A549 (cell line): Measurements from ENCODE around the gene KCNQ1.

Source experiments
- EP300 ChIP-seq, 2 experiments: fragments of >200 bp; sonication (Bioruptor Twin); formaldehyde crosslinking; IDR thresholded peaks; 2 replicates in 1 of 2; 3 replicates in 1 of 2; pipeline ENCODE4 v1.6.1; 2016 to 2017
- FOSL2 ChIP-seq, 2 experiments: fragments of 450-650 bp in 1 of 2; fragments of >200 bp in 1 of 2; sonication (Bioruptor Twin) in 1 of 2; formaldehyde crosslinking; IDR thresholded peaks; 2 replicates each; pipeline versions ENCODE4 v1.5.0 to v1.6.1; 2016 to 2020; ENCODE audit warnings: mild to moderate bottlenecking in 1 of 2, moderate library complexity in 1 of 2
- RAD21 ChIP-seq, 2 experiments: fragments of >200 bp in 1 of 2; sonication (Bioruptor Twin) in 1 of 2; formaldehyde crosslinking in 1 of 2; IDR thresholded peaks in 1 of 2; conservative IDR thresholded peaks in 1 of 2; 2 replicates in 1 of 2; 3 replicates in 1 of 2; pipeline ENCODE4 v1.6.1; 2012 to 2018; ENCODE audit warnings: inconsistent platforms in 1 of 2
- SMC3 ChIP-seq: fragments of >200 bp; sonication (Bioruptor Twin); formaldehyde crosslinking; IDR thresholded peaks from 3 replicates; pipeline ENCODE4 v1.6.1; 2018; ENCODE audit warnings: inconsistent platforms
- TF ChIP-seq, protein P1 (sequence below): fragments of >200 bp; sonication (Bioruptor Twin); formaldehyde crosslinking; IDR thresholded peaks from 3 replicates; pipeline ENCODE4 v1.5.1; 2016
- TF ChIP-seq, protein P2 (sequence below): fragments of 450-650 bp; IDR thresholded peaks from 2 replicates; pipeline ENCODE4 v1.6.1; 2014; ENCODE audit warnings: antibody characterized with exemption
- TF ChIP-seq, protein P3 (sequence below): IDR thresholded peaks from 2 replicates; pipeline ENCODE4 v1.6.1; 2012

DNA sequence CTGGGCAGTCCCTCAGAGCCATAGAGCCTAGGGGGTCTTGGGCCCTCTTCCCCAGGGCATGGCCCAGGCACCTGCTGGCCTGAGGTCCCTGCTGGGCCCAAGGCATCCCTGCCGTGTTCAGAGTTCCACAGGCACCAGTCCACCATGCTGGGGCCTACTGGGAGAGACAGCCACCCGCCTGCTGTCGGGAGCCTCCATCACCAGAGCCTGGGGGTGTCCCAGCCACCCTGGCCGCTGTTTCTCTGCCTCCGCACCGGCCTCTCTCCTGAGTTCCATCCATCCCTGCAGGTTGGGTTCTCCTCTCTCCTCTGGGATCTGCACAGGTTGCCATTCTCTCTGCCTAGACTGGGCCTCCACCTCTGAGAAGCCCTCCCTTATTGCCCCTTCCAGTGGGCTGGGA lies 68.6 kb downstream of the KCNQ1 start:
- TF ChIP-seq, protein P1, sequence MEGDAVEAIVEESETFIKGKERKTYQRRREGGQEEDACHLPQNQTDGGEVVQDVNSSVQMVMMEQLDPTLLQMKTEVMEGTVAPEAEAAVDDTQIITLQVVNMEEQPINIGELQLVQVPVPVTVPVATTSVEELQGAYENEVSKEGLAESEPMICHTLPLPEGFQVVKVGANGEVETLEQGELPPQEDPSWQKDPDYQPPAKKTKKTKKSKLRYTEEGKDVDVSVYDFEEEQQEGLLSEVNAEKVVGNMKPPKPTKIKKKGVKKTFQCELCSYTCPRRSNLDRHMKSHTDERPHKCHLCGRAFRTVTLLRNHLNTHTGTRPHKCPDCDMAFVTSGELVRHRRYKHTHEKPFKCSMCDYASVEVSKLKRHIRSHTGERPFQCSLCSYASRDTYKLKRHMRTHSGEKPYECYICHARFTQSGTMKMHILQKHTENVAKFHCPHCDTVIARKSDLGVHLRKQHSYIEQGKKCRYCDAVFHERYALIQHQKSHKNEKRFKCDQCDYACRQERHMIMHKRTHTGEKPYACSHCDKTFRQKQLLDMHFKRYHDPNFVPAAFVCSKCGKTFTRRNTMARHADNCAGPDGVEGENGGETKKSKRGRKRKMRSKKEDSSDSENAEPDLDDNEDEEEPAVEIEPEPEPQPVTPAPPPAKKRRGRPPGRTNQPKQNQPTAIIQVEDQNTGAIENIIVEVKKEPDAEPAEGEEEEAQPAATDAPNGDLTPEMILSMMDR: no peak
- TF ChIP-seq FOSL2 (IDR thresholded peaks at IDR 0.05): no peak
- no peak for TF ChIP-seq FOSL2 (CRISPR knock-in tag; IDR thresholded peaks at IDR 0.05)
- TF ChIP-seq EP300 (IDR thresholded peaks at IDR 0.05): no peak
- no peak for TF ChIP-seq SMC3
- TF ChIP-seq, protein P2, sequence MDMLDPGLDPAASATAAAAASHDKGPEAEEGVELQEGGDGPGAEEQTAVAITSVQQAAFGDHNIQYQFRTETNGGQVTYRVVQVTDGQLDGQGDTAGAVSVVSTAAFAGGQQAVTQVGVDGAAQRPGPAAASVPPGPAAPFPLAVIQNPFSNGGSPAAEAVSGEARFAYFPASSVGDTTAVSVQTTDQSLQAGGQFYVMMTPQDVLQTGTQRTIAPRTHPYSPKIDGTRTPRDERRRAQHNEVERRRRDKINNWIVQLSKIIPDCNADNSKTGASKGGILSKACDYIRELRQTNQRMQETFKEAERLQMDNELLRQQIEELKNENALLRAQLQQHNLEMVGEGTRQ: no peak
- TF ChIP-seq, protein P3, sequence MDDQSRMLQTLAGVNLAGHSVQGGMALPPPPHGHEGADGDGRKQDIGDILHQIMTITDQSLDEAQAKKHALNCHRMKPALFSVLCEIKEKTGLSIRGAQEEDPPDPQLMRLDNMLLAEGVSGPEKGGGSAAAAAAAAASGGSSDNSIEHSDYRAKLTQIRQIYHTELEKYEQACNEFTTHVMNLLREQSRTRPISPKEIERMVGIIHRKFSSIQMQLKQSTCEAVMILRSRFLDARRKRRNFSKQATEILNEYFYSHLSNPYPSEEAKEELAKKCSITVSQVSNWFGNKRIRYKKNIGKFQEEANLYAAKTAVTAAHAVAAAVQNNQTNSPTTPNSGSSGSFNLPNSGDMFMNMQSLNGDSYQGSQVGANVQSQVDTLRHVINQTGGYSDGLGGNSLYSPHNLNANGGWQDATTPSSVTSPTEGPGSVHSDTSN: no peak
- no peak for TF ChIP-seq RAD21 (conservative IDR thresholded peaks at IDR 0.05 in 1 of 2, IDR thresholded peaks at IDR 0.05 in 1 of 2)
